Astrocyte (in vitro differentiated cells and primary cell): ENCODE measurements around the gene SLC4A2. TPM values are rescaled to one million over a fixed set of nuclear protein-coding genes. Genes with fewer than 3 reads are reported as not detected.

ENCODE experiments used
- DNase-seq: peaks from one replicate; pipeline ENCODE4 v3.0.0-alpha.2; 2010; ENCODE audit warnings: low read depth
- FAIRE-seq: peaks from 2 replicates; lab custom pipeline; 2011; peaks lifted over from hg19 to GRCh38; lab: Jason Lieb, UNC
- H2AFZ ChIP-seq: 2 replicates; pipeline ENCODE4 v1.6.0; 2012; ENCODE audit warnings: low read depth, low read length, inconsistent platforms
- H3K27ac ChIP-seq: 2 replicates; pipeline ENCODE4 v1.5.1; 2011; ENCODE audit warnings: low read depth, low read length, inconsistent platforms
- H3K27me3 ChIP-seq: 2 replicates; pipeline ENCODE4 v1.6.0; 2011; ENCODE audit warnings: low read length, inconsistent platforms; ENCODE audit not compliant: insufficient read depth
- H3K36me3 ChIP-seq: 2 replicates; pipeline ENCODE4 v1.5.1; 2011; ENCODE audit warnings: low read length, inconsistent platforms; ENCODE audit not compliant: insufficient read depth
- H3K4me1 ChIP-seq: 2 replicates; pipeline ENCODE4 v1.5.1; 2011; ENCODE audit warnings: low read length, inconsistent platforms; ENCODE audit not compliant: insufficient read depth
- H3K4me2 ChIP-seq: 2 replicates; pipeline ENCODE4 v1.6.0; 2012; ENCODE audit warnings: low read length, inconsistent platforms
- H3K4me3 ChIP-seq: 2 replicates; pipeline ENCODE4 v1.5.1; 2011; ENCODE audit warnings: low read depth, mild to moderate bottlenecking, low read length, inconsistent platforms; ENCODE audit not compliant: insufficient read depth
- H3K79me2 ChIP-seq: 2 replicates; pipeline ENCODE4 v1.6.0; 2012; ENCODE audit warnings: mild to moderate bottlenecking, low read length, inconsistent platforms; ENCODE audit not compliant: insufficient read depth
- H3K9ac ChIP-seq: 2 replicates; pipeline ENCODE4 v1.6.0; 2012; ENCODE audit warnings: mild to moderate bottlenecking, low read length, inconsistent platforms
- H3K9me3 ChIP-seq: 2 replicates; pipeline ENCODE4 v1.5.1; 2012; ENCODE audit warnings: low read depth, mild to moderate bottlenecking, low read length, inconsistent platforms; ENCODE audit not compliant: insufficient read depth
- H4K20me1 ChIP-seq: 2 replicates; pipeline ENCODE4 v1.6.0; 2012; ENCODE audit warnings: low read length, inconsistent platforms; ENCODE audit not compliant: insufficient read depth
- H3K27ac Mint-ChIP-seq: one replicate; pipeline ENCODE4 v1.8.0; 2021; ENCODE audit warnings: mild to moderate bottlenecking, mixed read lengths; ENCODE audit not compliant: unreplicated experiment
- H3K27me3 Mint-ChIP-seq: one replicate; pipeline ENCODE4 v1.8.0; 2021; ENCODE audit warnings: low read depth, mixed read lengths; ENCODE audit not compliant: unreplicated experiment
- H3K36me3 Mint-ChIP-seq: one replicate; pipeline ENCODE4 v1.8.0; 2021; ENCODE audit warnings: low read depth, mixed read lengths; ENCODE audit not compliant: unreplicated experiment
- H3K4me1 Mint-ChIP-seq: one replicate; pipeline ENCODE4 v1.8.0; 2021; ENCODE audit warnings: low read depth, mixed read lengths; ENCODE audit not compliant: unreplicated experiment
- H3K4me3 Mint-ChIP-seq: one replicate; pipeline ENCODE4 v1.8.0; 2021; ENCODE audit warnings: mild to moderate bottlenecking, moderate library complexity, mixed read lengths; ENCODE audit not compliant: unreplicated experiment
- H3K9me3 Mint-ChIP-seq: one replicate; pipeline ENCODE4 v1.8.0; 2021; ENCODE audit warnings: mild to moderate bottlenecking, mixed read lengths; ENCODE audit not compliant: unreplicated experiment
- EZH2 ChIP-seq: IDR thresholded peaks from 2 replicates; pipeline ENCODE4 v1.6.1; 2012; ENCODE audit warnings: mild to moderate bottlenecking, low read length, inconsistent platforms; ENCODE audit not compliant: insufficient read depth
- total RNA-seq: library from RNA; stranded (reverse); gene quantifications from 2 replicates; pipeline ENCODE4 v1.2.1, GENCODE V29; 2021
- TF ChIP-seq, protein P1 (sequence below): IDR thresholded peaks from 2 replicates; pipeline ENCODE4 v1.5.1; 2011; ENCODE audit warnings: low read depth, mild to moderate bottlenecking, inconsistent platforms, low read length, moderate library complexity; ENCODE audit not compliant: insufficient read depth

The SLC4A2 gene
- total RNA-seq, 1 donor from 2014 or later = 302 TPM

DNA sequence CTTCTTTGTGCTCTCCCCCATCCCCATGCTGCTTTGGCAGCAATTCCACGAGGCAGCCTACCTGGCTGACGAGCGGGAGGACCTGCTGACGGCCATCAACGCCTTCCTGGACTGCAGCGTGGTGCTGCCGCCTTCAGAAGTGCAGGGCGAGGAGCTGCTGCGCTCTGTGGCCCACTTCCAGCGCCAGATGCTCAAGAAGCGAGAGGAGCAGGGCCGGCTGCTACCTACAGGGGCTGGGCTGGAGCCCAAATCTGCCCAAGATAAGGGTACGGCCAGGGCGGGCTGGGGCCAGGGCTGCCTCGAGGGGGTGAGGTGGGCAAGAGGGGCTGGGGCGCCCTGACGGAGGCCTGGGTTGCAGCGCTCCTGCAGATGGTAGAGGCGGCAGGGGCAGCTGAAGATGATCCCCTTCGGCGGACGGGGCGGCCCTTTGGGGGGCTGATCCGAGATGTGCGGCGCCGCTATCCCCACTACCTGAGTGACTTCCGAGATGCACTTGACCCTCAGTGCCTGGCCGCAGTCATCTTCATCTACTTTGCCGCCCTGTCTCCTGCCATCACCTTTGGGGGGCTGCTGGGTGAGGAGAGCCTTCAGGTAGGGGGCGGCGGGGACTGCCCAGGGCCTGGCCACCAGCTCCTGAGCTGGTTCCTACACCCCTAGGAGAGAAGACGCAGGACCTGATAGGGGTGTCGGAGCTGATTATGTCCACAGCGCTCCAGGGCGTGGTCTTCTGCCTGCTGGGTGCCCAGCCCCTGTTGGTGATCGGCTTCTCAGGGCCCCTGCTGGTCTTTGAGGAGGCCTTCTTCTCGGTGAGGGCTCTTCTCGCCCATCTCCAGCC is 11.9 kb downstream of the SLC4A2 start:
- TF ChIP-seq, protein P1, sequence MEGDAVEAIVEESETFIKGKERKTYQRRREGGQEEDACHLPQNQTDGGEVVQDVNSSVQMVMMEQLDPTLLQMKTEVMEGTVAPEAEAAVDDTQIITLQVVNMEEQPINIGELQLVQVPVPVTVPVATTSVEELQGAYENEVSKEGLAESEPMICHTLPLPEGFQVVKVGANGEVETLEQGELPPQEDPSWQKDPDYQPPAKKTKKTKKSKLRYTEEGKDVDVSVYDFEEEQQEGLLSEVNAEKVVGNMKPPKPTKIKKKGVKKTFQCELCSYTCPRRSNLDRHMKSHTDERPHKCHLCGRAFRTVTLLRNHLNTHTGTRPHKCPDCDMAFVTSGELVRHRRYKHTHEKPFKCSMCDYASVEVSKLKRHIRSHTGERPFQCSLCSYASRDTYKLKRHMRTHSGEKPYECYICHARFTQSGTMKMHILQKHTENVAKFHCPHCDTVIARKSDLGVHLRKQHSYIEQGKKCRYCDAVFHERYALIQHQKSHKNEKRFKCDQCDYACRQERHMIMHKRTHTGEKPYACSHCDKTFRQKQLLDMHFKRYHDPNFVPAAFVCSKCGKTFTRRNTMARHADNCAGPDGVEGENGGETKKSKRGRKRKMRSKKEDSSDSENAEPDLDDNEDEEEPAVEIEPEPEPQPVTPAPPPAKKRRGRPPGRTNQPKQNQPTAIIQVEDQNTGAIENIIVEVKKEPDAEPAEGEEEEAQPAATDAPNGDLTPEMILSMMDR = no peak
- no peak for TF ChIP-seq EZH2

DNA sequence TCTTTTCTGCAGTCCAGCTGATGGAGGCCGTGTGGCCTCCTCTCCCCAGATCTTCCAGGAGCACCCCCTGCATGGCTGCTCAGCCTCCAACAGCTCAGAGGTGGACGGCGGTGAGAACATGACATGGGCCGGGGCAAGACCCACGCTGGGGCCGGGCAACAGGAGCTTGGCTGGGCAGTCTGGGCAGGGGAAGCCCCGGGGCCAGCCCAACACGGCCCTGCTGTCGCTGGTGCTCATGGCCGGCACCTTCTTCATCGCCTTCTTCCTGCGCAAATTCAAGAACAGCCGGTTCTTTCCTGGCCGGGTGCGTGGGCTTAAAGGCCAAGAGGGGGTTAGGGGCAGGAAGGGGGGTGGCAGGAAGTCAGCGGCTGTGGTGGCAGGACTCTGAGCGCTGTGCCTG is 14.6 kb downstream of the SLC4A2 start:
- Mint-ChIP-seq H3K9me3 (no peaks in the 10 kb centered on the region), H3K27me3 (no peaks in the 10 kb centered on the region), H3K4me3 (no peak overlapping the region), H3K27ac (no peak overlapping the region), H3K36me3 (peaks cover 14% of the 10 kb centered on the region), H3K4me1 (peaks cover 7% of the 10 kb centered on the region)
- no peak overlapping the region for H3K4me3 ChIP-seq
- H3K4me2 ChIP-seq = no peak overlapping the region
- peaks cover 19% of the 10 kb centered on the region for H3K79me2 ChIP-seq
- H3K9me3 ChIP-seq = no peaks in the 10 kb centered on the region
- H3K4me1 ChIP-seq = peaks cover 5% of the 10 kb centered on the region
- no peak overlapping the region for H3K27ac ChIP-seq
- peaks cover 26% of the 10 kb centered on the region for H3K36me3 ChIP-seq
- no peak for DNase-seq
- no peaks in the 10 kb centered on the region for H3K27me3 ChIP-seq
- H3K9ac ChIP-seq = no peak overlapping the region
- H2AFZ ChIP-seq = no peak overlapping the region
- no peak for TF ChIP-seq EZH2
- TF ChIP-seq, protein P1 = no peak
- peaks cover 59% of the 10 kb centered on the region for H4K20me1 ChIP-seq
- no peak for FAIRE-seq

More for the DNA sequence above, 11.9 kb downstream of the SLC4A2 start:
- no peaks in the 10 kb centered on the region for H3K27me3 ChIP-seq
- H3K4me1 ChIP-seq = no peaks in the 10 kb centered on the region
- Mint-ChIP-seq H3K27me3 (no peaks in the 10 kb centered on the region), H3K4me1 (peaks cover 7% of the 10 kb centered on the region), H3K9me3 (no peaks in the 10 kb centered on the region), H3K27ac (no peak overlapping the region), H3K4me3 (no peak overlapping the region), H3K36me3 (peaks cover 17% of the 10 kb centered on the region)
- H4K20me1 ChIP-seq = peaks cover 45% of the 10 kb centered on the region
- FAIRE-seq (no peak), DNase-seq (no peak)
- no peak overlapping the region for H2AFZ ChIP-seq
- no peaks in the 10 kb centered on the region for H3K9me3 ChIP-seq
- H3K79me2 ChIP-seq = peaks cover 4% of the 10 kb centered on the region
- H3K4me3 ChIP-seq = no peak overlapping the region
- peaks cover 36% of the 10 kb centered on the region for H3K36me3 ChIP-seq
- H3K4me2 ChIP-seq = no peak overlapping the region
- no peak overlapping the region for H3K27ac ChIP-seq
- no peak overlapping the region for H3K9ac ChIP-seq
